Testis (tissue), 3 donors: Measurements from ENCODE around the gene SH3RF3. TPM values are rescaled to one million over a fixed set of nuclear protein-coding genes. Genes with fewer than 3 reads are reported as not detected.

Source experiments
- DNase-seq: peaks from one replicate; pipeline ENCODE4 v3.0.0-alpha.2; 2019
- H3K27ac ChIP-seq, 2 donors: fragments of 200-600 bp; sonication (generic); one replicate each; pipeline ENCODE4 v1.5.1; 2019
- H3K27me3 ChIP-seq: fragments of 200-600 bp; sonication (generic); one replicate; pipeline ENCODE4 v1.5.1; 2019
- H3K36me3 ChIP-seq: fragments of 200-600 bp; sonication (generic); one replicate; pipeline ENCODE4 v1.5.1; 2017; ENCODE audit warnings: low read depth; ENCODE audit errors: missing control alignments
- H3K4me1 ChIP-seq: fragments of 200-600 bp; sonication (generic); one replicate; pipeline ENCODE4 v1.5.1; 2019
- H3K4me3 ChIP-seq, 2 donors: fragments of 200-600 bp; sonication (generic); one replicate each; pipeline ENCODE4 v1.5.1; 2017 to 2019
- H3K9me3 ChIP-seq: fragments of 200-600 bp; sonication (generic); one replicate; pipeline ENCODE4 v1.5.1; 2017
- POLR2A ChIP-seq: fragments of 450-650 bp; IDR thresholded peaks from one replicate; pipeline ENCODE4 v1.6.1; 2017; ENCODE audit warnings: antibody characterized with exemption, mild to moderate bottlenecking, moderate library complexity
- WGBS, 2 donors: methylation state at CpG; one replicate each; pipeline ENCODE4 v1.1.5; 2018; 5-methylcytosine and 5-hydroxymethylcytosine counted together
- intact Hi-C: fragments of 100-400 bp; cut with DNase I; formaldehyde crosslinking; loops from one replicate; pipeline ENCODE4 v1.15.1; 2023; ENCODE audit warnings: low total_unique reads
- polyA plus RNA-seq: library from polyadenylated mRNA; stranded (reverse); fragments of 350-450 nt; fragmentation: Illumina TruSeq; extraction: RNeasy Lipid Tissue Mini Kit (QIAGEN cat#74804); gene quantifications from one replicate; pipeline ENCODE4 v1.2.3, GENCODE V29; 2014; ENCODE audit warnings: low read depth, low replicate concordance; ENCODE audit not compliant: insufficient read depth
- total RNA-seq, 2 donors: library from RNA; depleted of rRNA; stranded (reverse); fragments of >200 nt; gene quantifications; one replicate each; pipeline ENCODE4 v1.2.3, GENCODE V29; 2016
- TF ChIP-seq, protein P1 (sequence below), 3 experiments: fragments of 450-650 bp in 2 of 3; fragments of 200-600 bp in 1 of 3; sonication (generic) in 1 of 3; IDR thresholded peaks; one replicate each; pipeline ENCODE4 v1.5.1; 2016 to 2019; ENCODE audit warnings: antibody characterized with exemption in 3 of 3, mild to moderate bottlenecking in 2 of 3, moderate library complexity in 1 of 3

SH3RF3 gene
- total and polyA plus RNA-seq, 3 donors from 2014 or later = 9.3 to 20.1 (median 16.5) TPM

DNA sequence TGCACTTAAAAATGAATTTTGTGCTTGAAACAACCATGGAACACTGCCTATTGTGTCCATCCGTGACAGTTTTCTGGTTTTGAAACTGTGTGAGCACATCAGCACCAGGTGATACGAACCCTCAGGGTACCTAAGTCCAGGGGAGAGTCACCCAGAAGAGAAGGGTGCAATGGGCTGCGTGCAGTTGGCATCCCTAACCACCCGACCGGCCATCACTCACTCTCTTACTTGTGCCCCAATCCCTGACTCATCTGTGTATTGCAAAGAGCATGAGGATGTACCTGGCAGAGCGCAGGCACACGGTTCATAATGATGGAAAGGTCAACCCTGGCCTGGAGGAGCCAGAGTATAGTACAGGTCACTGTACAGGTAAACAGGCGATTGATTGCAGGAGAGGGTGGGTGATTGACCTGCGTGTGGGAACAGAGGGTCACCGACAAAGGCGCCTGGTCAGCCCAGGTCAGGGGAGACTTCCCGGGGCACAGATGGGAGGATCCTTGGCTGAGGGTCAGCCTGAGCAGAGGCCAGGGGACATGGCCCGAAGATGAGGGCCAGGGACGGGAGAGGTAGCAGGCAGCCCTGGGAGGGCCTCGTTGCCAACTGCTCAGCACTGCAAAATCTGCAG is 324.5 kb downstream of the SH3RF3 start:
- WGBS, 2 donors = 91% methylated on average over 15 of the region's 15 CpGs
- H3K4me1 ChIP-seq = no peaks in the 10 kb centered on the region
- TF ChIP-seq, protein P1, sequence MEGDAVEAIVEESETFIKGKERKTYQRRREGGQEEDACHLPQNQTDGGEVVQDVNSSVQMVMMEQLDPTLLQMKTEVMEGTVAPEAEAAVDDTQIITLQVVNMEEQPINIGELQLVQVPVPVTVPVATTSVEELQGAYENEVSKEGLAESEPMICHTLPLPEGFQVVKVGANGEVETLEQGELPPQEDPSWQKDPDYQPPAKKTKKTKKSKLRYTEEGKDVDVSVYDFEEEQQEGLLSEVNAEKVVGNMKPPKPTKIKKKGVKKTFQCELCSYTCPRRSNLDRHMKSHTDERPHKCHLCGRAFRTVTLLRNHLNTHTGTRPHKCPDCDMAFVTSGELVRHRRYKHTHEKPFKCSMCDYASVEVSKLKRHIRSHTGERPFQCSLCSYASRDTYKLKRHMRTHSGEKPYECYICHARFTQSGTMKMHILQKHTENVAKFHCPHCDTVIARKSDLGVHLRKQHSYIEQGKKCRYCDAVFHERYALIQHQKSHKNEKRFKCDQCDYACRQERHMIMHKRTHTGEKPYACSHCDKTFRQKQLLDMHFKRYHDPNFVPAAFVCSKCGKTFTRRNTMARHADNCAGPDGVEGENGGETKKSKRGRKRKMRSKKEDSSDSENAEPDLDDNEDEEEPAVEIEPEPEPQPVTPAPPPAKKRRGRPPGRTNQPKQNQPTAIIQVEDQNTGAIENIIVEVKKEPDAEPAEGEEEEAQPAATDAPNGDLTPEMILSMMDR (IDR thresholded peaks at IDR 0.05) = no peak
- TF ChIP-seq POLR2A = no peak

DNA sequence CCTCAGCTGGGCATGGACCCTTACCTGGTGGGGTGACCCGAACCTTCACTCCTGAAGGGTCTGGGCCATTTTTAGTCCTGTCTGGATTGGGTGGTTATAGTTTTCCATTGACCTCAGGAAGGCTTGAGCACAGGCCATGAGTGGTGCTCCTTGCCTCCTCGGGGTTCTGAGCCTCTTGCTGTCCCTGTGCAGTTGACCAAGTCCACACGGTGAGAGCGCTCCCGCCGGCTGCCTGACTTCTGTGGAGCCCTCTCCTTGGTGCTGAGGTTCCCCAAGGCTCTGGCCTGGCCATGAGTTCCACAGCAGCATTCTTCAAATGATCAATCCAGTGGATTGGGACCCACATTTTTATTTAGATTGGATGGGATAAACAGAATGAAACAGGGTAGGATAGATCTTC is 325.3 kb downstream of the SH3RF3 start:
- Histone ChIP-seq H3K27ac (no peak overlapping the region), H3K36me3 (no peaks in the 10 kb centered on the region), H3K4me3 (no peak overlapping the region), H3K9me3 (no peaks in the 10 kb centered on the region), H3K4me1 (no peaks in the 10 kb centered on the region), H3K27me3 (no peaks in the 10 kb centered on the region)
- intact Hi-C loops = no loop called here
- no peak for DNase-seq
- TF ChIP-seq POLR2A = no peak
- TF ChIP-seq, protein P1 (IDR thresholded peaks at IDR 0.05) = no peak
- WGBS, 2 donors = 92 to 97% methylated on average over 6 of the region's 6 CpGs

More for the DNA sequence above, 324.5 kb downstream of the SH3RF3 start:
- no peak for DNase-seq
- H3K27ac ChIP-seq = no peak overlapping the region
- intact Hi-C loops = no loop called here
- H3K36me3 ChIP-seq = no peaks in the 10 kb centered on the region
- no peaks in the 10 kb centered on the region for H3K9me3 ChIP-seq
- no peaks in the 10 kb centered on the region for H3K27me3 ChIP-seq
- H3K4me3 ChIP-seq = no peak overlapping the region

DNA sequence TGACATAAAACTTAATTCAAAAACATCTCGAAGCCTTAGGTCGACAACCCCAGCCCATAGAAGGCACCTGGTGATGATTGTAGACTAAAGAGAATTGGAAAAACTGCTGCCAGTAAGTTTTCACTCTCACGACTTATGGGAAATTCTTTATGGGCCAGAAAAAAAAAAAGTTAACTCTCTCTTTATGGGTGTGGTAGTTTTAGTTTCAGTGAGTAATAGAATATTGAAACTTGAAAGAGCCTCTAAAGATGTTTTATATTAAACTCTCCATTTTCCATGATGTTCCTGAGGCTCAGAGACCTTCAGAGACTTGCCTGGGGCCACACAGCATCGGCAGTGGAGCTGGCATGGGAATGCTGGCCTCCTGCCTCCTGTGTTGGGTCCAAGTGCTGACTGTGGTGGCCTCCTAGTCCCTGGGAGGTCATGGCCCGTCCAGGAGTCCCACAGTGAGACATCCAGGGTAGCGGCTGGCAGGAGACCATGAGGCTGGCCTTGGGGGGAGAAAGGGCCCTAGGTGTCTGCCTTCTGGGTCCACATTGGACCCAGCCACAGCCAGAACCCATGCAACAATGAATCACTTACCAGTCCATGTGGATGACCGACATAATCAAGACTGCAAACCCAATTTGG is 325.9 kb downstream of the SH3RF3 start:
- no peak for DNase-seq
- H3K4me1 ChIP-seq = no peaks in the 10 kb centered on the region
- no peaks in the 10 kb centered on the region for H3K27me3 ChIP-seq
- intact Hi-C loops = no loop called here
- H3K36me3 ChIP-seq = no peaks in the 10 kb centered on the region
- no peak for TF ChIP-seq POLR2A
- TF ChIP-seq, protein P1 (IDR thresholded peaks at IDR 0.05) = no peak
- H3K4me3 ChIP-seq = no peak overlapping the region
- no peak overlapping the region for H3K27ac ChIP-seq
- no peaks in the 10 kb centered on the region for H3K9me3 ChIP-seq
- WGBS, 2 donors = 92 to 93% methylated on average over 5 to 7 of the region's 7 CpGs

DNA sequence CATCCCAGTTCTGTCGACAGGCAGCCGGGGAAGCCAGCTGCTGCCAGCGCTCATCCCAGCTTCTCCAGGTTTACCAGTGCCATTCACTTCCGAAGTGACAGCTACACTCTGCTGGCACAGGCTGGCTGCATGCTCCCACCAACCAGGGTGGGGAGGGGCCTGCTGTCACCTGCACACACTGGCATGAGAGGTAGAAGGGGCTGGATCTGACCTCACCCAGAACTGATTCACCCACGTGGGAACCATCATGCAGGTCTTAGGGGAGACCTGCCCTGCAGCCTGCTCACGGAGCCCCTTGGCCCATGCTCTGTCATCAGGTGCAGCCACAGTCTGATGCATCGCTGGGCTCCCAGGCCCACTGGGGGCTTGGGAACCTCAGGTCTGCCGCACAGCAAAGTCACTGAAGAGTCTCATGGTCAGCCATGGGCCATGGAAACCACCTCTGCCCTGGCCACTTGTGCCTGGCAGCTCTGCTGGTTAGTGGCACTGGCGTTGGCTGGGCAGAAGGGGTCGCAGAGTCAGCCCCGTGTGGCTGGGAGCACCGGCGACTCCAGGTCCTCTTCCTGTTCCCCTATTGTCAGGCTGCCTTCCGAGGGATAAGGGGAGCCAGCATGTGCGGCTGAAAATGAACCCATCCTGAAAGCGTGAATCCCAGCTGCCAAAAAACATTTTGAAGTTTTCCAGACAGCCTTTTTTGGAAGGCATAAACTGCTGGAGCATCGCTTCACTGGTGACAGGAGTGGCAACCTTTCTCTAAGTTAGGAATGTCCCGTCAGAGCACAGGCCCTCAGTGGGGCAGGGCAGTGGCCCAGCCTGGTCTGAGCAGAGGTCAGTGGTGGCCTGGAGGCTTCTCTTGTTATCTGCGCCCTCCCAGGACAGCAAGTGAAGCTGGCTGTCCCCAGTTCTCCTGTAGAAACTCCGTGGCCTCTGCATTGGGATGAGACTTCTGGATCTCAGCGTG is 327.0 kb downstream of the SH3RF3 start:
- TF ChIP-seq, protein P1 (IDR thresholded peaks at IDR 0.05) = no peak
- no peak for TF ChIP-seq POLR2A
- Histone ChIP-seq H3K27me3 (no peaks in the 10 kb centered on the region), H3K27ac (no peak overlapping the region), H3K4me1 (no peaks in the 10 kb centered on the region), H3K36me3 (no peaks in the 10 kb centered on the region), H3K9me3 (no peaks in the 10 kb centered on the region), H3K4me3 (no peak overlapping the region)
- 79 to 90% methylated on average over 15 to 21 of the region's 21 CpGs for WGBS, 2 donors
- intact Hi-C loops = no loop called here
- DNase-seq = no peak
